CD1c-positive myeloid dendritic cell (primary cell): ENCODE results near the gene PMM1.
"Not testable (repeated sequence)": the region's sequence is repeated elsewhere in the genome, so short reads cannot be mapped to it uniquely, and the experiment has no call there.

Experiments
- DNase-seq: peaks from one replicate; pipeline ENCODE4 v3.0.0-alpha.2; 2016; ENCODE audit errors: extremely low spot score

Gene PMM1

DNA sequence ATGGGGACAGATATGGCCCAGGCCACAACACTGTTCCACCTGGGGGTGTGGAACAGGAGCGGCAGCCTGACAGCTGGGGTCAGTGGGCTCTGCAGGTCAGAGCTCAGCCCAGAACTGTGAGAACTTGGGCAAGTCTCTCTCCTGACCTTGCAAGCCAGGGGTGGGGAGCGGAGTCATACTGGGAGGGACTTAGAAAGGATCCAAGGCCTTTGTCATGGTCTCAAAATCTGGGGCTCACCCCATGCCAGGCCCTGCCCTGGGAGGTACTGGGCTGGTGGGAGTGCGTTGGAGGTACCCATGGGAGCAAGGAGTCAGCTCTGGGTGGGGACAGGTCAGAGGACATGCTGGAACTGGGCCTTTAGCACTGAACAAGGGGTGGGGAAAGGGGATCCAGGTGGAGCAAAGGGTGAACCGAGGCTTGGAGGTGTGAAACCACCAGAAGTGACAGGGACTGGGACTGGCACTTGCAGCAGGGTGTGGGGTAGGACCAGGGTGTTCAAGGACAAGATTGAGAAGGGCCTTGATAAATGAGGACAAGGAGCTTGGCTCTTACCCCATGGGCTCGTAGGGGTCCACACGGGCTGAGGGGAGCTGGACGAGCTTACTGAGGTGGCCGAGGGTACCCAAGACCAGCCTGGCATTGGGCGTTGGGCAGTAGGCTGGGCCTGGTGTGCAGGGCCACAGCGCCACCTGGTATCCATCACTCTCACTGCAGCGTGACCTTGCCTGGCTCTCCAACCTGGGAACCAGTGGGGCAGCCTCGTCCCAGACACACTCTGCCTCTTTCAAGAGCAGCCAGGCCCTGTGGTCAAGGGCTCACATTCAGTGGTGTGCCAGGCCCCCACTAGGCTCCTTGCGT, 7.4 kb upstream of the PMM1 start:
- peak; percentile 42 for DNase-seq

DNA sequence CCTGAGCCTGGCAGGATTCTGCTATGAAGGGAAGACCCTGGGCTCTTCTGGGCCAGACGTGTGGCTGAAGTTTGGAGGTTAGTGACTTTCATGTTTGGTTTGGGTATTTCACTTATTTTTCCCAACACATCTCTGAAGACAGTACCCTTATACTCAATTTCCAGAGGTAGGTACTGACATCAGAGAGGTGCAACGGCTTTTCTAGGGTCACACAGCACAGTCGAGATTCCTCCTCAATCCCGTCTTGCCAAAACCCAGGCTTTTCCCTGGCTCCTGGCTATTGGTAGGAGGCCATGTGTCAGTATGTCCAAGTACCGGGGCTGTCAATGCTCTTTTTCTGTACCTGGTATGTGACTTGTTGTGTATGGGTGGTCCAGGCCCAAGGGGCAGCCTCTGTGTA, 6.1 kb upstream of the PMM1 start:
- no peak for DNase-seq

DNA sequence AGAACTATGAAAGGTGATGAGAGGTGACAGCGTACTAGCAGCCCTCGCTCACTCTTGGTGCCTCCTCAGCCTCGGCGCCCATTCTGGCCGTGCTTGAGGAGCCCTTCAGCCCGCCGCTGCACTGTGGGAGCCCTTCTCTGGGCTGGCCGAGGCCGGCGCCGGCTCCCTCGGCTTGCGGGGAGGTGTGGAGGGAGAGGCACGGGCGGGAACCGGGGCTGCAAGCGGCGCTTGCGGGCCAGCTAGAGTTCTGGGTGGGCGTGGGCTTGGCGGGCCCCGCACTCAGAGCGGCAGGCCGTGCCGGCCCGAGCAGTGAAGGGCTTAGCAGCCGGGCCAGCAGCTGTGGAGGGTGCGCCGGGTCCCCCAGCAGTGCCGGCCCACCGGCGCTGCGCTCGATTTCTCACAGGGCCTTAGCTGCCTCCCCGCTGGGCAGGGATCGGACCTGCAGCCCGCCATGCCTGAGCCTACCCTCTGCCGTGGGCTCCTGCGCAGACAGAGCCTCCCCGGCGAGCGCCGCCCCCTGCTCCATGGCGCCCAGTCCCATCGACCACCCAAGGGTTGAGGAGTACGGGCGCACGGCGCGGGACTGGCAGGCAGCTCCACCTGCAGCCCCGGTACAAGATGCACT, 3.8 kb upstream of the PMM1 start:
- DNase-seq: not testable (repeated sequence)

DNA sequence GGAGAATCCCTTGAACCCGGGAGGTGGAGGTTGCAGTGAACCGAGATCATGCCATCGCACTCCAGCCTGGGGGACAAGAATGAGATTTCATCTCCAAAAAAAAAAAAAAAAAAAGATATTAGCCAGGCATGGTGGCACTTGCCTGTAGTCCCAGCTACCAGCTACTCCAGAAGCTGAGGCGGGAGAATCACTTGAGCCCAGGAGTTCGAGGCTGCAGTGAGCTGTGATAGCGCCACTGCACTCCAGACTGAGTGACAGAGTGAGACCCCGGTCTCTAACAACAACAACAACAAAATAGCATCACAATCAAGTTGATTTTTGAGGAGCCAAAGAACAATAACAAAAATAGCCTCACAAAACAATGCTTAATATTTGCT, 2.3 kb downstream of the PMM1 start:
- DNase-seq: no peak

DNA sequence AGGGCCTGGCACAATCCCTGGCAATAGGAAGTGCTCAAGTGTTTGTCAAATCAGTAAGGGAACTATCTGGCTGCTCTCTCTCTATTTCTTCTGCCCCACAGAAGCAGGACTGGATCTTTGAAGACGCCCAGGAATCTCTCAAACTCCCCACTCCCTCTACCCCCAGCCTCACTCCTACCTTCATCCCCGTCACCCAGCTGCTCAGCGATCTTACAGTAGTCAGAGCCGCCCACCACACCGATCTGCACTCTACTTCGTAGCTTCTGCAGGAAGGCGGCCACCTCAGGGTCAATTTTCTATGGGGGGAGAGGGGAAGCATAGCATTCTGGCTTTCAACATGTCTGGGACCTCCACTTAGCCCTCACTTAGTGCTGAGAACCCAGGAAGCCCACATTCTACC, 3.7 kb downstream of the PMM1 start:
- DNase-seq: no peak

DNA sequence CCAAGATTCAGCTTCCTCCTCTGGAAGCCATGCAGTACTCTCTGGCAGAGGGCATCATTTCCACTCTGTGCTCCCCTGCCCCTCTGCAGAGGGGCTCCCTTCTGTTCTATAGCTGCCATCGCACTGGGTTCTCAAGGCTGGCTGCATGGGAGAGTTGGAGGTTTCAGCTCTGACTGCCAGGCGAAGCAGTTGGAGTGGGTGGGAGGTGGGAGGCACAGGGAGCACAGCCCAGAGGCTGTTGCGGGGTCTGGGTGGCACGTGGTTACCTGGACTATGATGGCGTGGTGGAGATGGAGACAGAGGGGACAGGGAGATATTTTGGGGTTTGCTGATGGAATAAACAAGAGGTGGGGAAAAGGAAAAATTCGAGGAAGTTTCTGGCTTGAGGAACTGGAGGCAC, 4.8 kb downstream of the PMM1 start:
- no peak for DNase-seq

DNA sequence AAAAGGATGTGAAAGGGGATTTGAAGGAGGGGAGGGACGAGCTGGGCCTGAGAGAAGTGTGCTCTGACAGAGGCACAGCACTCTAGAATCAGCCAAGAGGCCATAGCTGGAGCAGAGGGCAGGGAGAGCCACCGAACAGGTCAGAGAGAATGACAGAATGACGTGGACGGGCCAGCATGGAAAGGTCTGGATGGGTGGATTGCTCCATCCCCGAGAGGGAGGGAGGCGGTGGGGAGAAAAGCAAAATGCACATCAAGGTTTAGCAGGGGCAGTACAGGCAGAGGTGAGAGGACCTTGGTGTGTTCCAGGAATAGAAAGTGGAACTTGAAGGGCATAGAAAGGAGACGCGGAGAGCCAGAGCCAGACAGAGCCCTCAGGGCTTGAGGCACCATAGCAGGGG, 6.9 kb downstream of the PMM1 start:
- peak; percentile 29 for DNase-seq

DNA sequence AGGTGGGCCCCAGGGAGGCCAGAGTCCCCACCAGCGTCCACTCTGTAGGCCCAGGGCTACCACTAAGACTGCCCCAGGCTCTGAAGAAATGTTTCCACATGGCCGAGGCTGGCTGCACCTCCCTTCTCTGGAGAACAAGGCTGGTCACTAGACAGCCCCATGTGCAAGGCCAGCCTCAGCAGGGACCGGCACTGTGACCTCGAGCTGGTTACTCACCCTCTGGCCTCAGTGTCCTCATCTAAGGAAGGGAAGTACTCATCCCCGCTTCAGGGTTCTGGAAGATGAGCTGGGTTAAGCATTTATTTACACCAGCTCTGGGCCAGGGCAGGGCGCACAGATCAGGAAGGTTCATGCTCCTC, 9.7 kb downstream of the PMM1 start:
- no peak for DNase-seq

DNA sequence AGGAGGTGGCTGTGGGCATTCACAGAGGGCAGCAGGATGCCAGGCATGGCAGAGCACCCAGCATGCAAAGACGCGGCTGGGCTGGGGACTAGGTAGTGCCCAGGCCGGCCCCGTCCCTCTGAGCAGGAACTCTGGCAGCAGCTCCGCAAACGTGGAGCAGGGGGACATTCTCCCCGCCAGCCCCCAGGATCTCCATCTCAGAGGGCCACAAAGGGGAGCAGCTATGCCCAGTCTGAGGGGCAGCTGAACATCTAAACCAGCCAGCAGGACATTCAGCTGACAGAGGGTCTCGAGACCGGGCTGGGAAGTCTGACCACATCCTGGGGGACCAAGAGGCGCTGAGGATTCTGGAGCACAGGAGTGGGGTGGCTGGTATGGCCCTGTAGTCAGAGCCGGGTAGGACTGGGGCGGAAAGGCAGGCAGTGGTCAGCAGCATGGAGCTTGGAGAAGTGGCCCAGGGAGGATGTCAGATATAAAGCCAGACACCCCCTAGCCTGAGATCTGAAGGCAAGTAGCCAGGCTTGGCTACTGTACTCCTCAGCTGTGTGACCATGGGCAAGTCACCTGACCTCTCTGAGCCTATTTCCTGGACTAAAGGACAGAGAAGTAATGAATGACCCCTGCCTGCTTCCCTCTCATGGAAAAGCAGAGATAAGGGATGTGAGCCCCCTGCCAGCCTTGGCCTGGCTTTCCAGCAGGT, 10.2 kb downstream of the PMM1 start:
- no peak for DNase-seq

DNA sequence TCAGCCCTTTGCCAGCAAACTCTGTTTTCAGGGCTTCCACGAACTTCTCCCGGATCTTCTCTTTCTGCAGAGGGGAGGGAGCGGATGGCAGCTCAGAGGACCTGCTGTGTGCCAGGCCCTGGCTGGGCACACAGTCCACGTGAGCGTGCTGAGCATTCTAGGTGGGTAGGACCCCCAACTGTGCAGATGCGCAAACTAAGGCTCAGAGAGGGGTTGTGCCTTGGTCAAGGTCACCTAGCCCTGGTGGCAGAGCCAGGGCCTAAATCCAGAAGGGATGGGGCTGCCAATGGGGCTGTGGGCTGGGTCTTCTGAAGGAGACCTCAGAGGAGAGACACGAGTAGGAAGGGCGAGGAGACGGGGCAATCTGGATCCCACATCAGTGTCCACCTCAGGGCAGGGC, 10.8 kb downstream of the PMM1 start:
- DNase-seq: no peak

DNA sequence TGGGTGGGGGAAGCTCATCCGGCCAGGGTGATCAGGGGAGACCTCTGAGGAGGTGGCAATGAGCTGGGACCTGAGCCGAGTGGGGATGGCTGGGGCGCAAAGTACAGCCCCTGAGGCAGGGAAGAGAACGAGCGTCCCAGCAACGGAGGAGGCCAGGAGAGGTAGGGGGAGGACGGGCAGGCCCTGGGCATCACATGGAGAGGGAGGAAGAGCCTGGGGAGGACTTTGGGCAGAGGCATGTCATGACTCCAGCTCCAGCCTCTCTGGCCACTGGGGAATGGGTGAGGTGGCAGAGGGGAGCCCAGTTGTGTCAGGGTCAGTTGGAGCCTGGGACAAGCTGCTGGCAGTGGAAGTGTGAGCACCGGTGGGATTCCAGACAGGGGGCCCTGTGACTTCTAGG, 11.5 kb downstream of the PMM1 start:
- no peak for DNase-seq

DNA sequence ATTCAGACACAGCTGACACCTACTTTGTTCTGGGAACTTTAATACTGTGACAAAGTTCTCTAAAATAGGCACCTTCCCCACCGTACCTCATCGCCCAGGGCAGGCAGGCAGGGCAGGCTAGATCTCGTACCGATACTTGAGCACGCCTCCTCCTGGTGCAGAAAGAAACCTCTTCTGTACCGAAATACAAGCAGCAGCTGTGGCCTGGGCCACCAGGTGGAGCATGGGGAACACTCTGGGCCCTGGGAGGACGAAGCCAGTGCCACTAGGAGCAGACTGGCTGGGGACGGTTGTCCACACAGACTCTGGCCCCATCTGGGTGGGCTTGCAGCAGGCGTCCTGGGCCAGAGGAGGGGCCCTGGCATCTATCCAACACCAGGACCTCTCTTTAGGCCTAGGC, 12.8 kb downstream of the PMM1 start:
- DNase-seq: peak; percentile 47

DNA sequence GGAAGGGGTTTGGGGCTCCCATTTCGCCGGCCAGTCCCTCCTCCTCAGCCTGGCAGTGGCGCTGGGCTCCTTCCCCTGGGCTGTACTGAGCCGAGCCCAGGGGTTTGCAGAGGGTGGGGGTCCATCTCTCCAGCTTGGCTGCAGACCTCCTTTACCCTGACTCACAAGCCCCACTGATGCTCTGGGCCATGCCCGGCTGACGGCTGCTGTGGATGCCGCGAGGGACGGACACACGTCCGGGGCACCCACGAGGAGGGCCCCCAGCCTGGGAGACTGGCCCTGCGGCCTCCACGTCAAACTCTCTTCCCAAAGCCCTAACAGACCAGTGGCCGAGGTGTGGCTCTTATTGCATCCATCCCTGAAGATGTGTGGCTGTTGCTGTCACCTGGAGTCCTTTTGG, 14.1 kb downstream of the PMM1 start:
- no peak for DNase-seq

DNA sequence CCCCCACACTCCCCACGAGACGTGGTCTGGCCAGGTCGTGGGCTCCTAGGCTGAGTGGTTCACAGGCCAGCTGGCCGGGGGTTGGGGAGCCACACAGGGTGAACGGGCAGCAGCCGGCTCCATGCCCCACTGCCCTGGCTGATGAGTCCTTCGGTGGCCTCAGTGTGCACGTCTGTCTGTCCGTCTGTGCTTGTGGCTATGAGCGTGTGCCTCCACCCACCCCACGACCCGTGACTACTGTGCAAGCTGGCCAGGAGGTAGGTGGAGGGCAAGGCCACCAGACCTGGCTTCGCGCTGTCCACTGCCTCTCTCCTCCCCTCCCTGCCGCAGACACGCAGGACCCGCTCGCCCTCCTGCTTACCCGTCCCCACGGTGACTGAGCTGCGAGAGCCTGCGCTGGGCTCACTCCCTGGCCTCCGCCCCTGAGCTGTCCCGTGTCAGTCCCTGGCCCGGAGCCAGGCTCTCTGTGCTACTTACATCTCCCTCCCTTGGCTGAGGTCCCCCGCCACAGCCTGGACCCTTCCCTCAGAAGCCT, 14.7 kb downstream of the PMM1 start:
- DNase-seq: no peak

DNA sequence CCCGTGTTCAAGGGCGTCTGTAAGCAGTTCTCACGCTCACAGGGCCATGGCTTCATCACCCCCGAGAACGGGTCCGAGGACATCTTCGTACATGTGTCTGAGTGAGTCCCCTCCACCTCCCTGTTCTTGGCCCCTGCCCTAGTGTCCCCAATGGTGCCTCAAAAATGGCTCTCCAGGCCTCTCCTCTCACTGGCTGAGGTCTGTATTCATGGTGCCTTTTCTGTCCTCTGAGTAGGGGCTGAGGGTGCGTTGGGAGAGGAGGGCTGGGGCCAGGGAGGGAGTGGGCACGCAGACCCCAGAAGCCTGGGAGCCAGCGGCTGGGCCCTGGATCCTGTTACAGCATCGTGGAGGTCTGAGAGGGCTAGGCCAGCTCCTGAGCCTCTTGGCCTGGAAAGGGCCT, 16.0 kb downstream of the PMM1 start:
- no peak for DNase-seq

DNA sequence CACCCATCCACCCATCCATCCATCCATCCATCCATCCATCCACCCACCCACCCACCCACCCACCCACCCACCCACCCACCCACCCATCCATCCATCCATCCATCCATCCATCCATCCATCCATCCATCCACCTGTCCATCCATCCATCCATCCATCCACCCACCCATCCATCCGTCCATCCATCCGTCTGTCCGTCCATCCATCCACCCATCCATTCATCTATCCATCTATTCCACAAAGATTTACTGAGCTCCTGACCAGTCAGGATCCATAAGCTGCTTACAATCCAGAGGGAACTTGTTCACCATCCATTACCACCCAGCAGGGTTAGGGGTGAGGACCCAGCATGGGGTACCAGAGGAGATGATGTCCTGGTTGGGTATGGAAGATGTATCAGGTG, 17.3 kb downstream of the PMM1 start:
- DNase-seq: not testable (repeated sequence)

DNA sequence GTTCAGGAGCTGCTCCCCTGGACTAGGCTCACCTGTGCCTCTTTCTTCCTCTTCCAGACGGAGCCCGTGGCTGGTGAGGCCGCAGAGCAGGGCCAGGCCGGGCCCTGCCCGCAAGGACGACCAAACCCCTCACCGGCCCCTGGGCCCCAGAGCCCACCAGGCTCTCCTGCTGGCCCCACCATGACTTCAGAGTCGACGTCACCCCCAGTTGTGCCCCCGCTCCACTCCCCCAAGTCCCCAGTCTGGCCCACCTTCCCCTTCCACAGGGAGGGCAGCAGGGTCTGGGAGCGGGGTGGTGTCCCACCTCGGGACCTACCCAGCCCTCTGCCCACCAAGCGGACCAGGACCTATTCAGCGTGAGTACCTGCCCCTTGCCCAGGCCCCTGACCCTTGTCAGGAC, 17.9 kb downstream of the PMM1 start:
- no peak for DNase-seq

DNA sequence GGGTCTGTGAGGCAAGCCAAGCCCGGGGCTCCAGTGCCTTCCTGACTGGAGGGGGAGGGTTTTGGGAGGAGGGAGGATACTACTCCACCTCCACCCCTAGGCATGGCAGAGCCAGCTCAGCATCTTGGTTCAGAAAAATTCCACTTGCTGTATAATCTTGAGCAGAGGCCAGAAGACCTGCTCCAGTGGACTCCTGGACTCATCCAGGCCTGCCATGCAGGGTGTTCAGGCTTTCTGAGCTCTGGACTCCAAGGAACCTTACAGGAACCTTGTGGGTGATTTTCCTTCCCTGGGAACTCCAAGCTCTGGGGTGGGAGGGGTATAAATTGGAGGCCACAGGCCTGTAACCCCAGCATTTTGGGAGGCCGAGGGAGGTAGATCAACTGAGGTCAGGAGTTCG, 19.4 kb downstream of the PMM1 start:
- no peak for DNase-seq

DNA sequence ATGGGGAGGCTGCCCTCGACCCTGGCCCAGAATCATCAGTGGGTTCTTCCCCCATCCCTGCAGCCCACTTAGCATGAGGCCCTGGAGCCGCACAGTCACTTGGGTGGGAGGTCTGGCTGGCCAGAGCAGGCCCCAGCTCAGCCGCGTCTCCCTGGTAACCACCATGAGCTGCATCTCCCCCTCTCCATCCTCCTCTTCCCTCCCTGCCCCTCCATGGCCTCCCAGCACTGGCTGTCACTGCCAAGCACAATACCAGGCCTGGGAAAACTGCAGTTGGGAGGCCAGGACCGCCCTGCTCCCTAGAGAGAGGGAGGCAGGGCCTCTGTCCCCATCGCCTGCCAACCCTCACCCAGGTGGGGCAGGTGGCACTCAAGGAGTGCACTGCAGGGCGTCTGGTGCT, 20.8 kb downstream of the PMM1 start:
- DNase-seq: no peak

DNA sequence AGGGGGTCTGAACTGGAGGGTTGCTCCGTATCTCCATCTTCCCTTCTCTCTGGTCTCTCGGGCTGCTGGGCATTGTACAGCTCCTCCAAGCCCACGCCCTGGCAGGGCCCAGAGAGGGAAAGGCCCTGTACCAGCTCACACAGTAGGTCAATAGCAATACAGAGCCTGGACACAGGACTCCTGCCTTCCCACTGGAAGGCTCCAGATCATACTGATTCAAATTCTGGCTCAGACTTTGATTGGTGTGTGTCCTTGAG, 22.2 kb downstream of the PMM1 start:
- DNase-seq: no peak

DNA sequence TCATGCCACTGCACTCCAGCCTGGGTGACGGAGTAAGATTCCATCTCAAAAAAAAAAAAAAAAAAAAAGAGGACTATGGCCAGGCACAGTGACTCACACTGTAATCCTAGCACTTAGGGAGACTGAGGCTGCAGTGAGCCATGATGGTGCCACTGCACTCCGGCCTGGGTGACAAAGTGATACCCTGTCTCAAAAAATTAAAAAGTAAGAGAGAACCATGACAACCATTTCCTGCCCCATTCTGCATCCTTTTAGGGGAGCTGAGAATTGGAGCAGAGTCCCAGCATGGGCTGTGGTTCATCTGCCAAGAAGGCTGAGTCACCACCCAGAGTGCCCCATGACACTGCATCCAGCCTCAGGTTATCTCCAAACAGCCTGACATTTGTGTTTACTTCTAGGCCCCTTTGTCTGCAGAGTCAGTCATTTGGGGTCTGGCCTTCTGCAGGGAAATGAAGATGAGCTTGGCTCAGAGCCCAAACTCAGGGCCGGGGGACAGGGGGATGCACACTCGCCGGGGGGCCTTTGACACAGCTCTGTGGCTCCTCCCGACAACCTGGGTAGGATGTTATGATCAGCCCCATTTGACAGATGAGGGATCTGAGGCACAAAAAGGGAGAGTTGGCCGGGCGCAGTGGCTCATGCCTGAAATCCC, 24.1 kb downstream of the PMM1 start:
- DNase-seq: no peak

DNA sequence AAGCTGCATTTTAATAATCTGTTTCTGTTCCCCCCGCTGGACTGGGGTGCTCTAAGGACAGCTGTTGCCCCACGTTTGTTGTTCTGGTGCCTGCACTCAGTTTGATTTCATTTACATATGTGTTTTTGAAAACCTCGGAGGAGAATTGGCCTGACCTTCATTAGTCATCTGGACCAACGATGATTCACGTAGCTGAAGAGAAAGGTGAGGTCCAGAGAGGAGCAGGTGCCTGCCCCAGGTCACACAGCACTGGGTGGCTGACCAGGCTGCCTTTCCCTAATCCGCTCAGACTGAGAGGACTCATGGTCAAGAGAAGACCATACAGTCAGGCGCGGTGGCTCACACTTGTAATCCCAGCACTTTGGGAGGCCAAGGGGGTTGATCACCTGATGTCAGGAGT, 25.1 kb downstream of the PMM1 start:
- no peak for DNase-seq
